HepG2 (cell line): ENCODE data around the gene SMCO4. TPM values are rescaled to one million over a fixed set of nuclear protein-coding genes. Genes with fewer than 3 reads are reported as not detected.

ENCODE experiments used
- MIER3 ChIP-seq: IDR thresholded peaks from 2 replicates; pipeline ENCODE4 v1.6.1; 2016; ENCODE audit warnings: missing compliant biosample characterization, borderline replicate concordance
- NR2F1 ChIP-seq, 2 experiments: fragments of 450-650 bp in 1 of 2; formaldehyde crosslinking in 1 of 2; IDR thresholded peaks; 2 replicates each; pipeline versions ENCODE4 v1.5.0 to v1.6.1; 2016 to 2020; ENCODE audit warnings: mild to moderate bottlenecking in 1 of 2, missing compliant biosample characterization in 1 of 2, missing genetic modification reagents in 1 of 2, moderate library complexity in 1 of 2
- SOX5 ChIP-seq: IDR thresholded peaks from 2 replicates; pipeline ENCODE4 v1.6.1; 2016; ENCODE audit warnings: borderline replicate concordance
- STAT6 ChIP-seq: sonication (generic); formaldehyde crosslinking; IDR thresholded peaks from 2 replicates; pipeline ENCODE4 v1.4.0; 2020; ENCODE audit warnings: missing genetic modification reagents, mild to moderate bottlenecking, borderline replicate concordance
- TBX2 ChIP-seq: sonication (generic); formaldehyde crosslinking; IDR thresholded peaks from 2 replicates; pipeline ENCODE4 v1.5.0; 2020; ENCODE audit warnings: missing genetic modification reagents, mild to moderate bottlenecking, borderline replicate concordance
- ZBTB40 ChIP-seq, 2 experiments: fragments of 450-650 bp in 1 of 2; sonication (generic) in 1 of 2; formaldehyde crosslinking in 1 of 2; IDR thresholded peaks; 2 replicates each; pipeline versions ENCODE4 v1.6.1 to v1.8.0; 2016 to 2022; ENCODE audit warnings: antibody characterized with exemption in 1 of 2, mild to moderate bottlenecking in 1 of 2, missing genetic modification reagents in 1 of 2
- ZNF513 ChIP-seq: sonication (generic); formaldehyde crosslinking; conservative IDR thresholded peaks from 2 replicates; pipeline ENCODE4 v1.5.0; 2020; ENCODE audit warnings: missing genetic modification reagents
- ZNF609 ChIP-seq: sonication (generic); formaldehyde crosslinking; IDR thresholded peaks from 2 replicates; pipeline ENCODE4 v1.4.0; 2020; ENCODE audit warnings: mild to moderate bottlenecking, missing genetic modification reagents, borderline replicate concordance
- polyA plus RNA-seq, 8 experiments: library from polyadenylated mRNA; depleted of rRNA in 3 of 8; stranded (reverse) in 7 of 8; unstranded in 1 of 8; fragments of >200 nt; fragmentation: Illumina TruSeq in 4 of 8; extraction: Trizol in 4 of 8; gene quantifications; 2 replicates each; pipeline versions ENCODE4 v1.2.1 to v1.2.3, GENCODE V29; 2011 to 2016; ENCODE audit warnings: low read depth in 4 of 8, missing spikeins in 1 of 8, mixed read lengths in 1 of 8; ENCODE audit not compliant: insufficient read depth in 1 of 8
- total RNA-seq, 5 experiments: library from RNA; depleted of rRNA; stranded (reverse); fragments of >200 nt; fragmentation: Illumina TruSeq; extraction: Trizol; gene quantifications; 2 replicates each; pipeline ENCODE4 v1.2.3, GENCODE V29; 2016; ENCODE audit warnings: low read depth in 1 of 5

Gene SMCO4
- total and polyA plus RNA-seq, 2 of the 13 experiments (the other 11 are each of a cell fraction or from before 2014, with no cell fraction given) = 10.6 to 28.5 TPM

- TF ChIP-seq ZBTB40 (IDR thresholded peaks at IDR 0.05) = no peak
- TF ChIP-seq ZBTB40 (CRISPR knock-in tag; IDR thresholded peaks at IDR 0.05) = peak; percentile 51; the same call in 1 of the 2 replicates
- TF ChIP-seq TBX2 (CRISPR knock-in tag) = peak; percentile 47; the same call in 1 of the 2 replicates
- TF ChIP-seq ZNF609 (CRISPR knock-in tag) = 0 out of 2 replicates have a peak, but pooled peaks have one; percentile 29
- no peak for TF ChIP-seq ZNF513
- TF ChIP-seq SOX5 (CRISPR knock-in tag) = peak; percentile 30; the same call in 1 of the 2 replicates
- no peak for TF ChIP-seq STAT6 (CRISPR knock-in tag)
- TF ChIP-seq MIER3 = peak; percentile 67; the same call in 1 of the 2 replicates
- peak; percentile 86 to 95 for TF ChIP-seq NR2F1 (CRISPR knock-in tag; IDR thresholded peaks at IDR 0.05)
These were observed 48.2 kb upstream of the SMCO4 start (continued) for GRCh38 chr11:93591247-93591898.
